ENCODE data around the gene ROR1. TPM values are rescaled to one million over a fixed set of nuclear protein-coding genes. Genes with fewer than 3 reads are reported as not detected.
A peak's percentile ranks its signal among the peaks of the same experiment; 100 is the strongest.

Gene ROR1
- total and polyA plus RNA-seq, 8 donors = 1.4 to 37.3 (median 14.6) TPM

- no peaks in the 10 kb centered on the region for H3K9me3 ChIP-seq
- no peaks in the 10 kb centered on the region for H3K27me3 ChIP-seq
- no peak overlapping the region for H3K27ac ChIP-seq
- no peaks in the 10 kb centered on the region for H3K36me3 ChIP-seq
- DNase-seq = no peak
- no peak for TF ChIP-seq EP300 (IDR thresholded peaks at IDR 0.05)
- TF ChIP-seq, protein P1, sequence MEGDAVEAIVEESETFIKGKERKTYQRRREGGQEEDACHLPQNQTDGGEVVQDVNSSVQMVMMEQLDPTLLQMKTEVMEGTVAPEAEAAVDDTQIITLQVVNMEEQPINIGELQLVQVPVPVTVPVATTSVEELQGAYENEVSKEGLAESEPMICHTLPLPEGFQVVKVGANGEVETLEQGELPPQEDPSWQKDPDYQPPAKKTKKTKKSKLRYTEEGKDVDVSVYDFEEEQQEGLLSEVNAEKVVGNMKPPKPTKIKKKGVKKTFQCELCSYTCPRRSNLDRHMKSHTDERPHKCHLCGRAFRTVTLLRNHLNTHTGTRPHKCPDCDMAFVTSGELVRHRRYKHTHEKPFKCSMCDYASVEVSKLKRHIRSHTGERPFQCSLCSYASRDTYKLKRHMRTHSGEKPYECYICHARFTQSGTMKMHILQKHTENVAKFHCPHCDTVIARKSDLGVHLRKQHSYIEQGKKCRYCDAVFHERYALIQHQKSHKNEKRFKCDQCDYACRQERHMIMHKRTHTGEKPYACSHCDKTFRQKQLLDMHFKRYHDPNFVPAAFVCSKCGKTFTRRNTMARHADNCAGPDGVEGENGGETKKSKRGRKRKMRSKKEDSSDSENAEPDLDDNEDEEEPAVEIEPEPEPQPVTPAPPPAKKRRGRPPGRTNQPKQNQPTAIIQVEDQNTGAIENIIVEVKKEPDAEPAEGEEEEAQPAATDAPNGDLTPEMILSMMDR (IDR thresholded peaks at IDR 0.05) = no peak
- no peak for TF ChIP-seq POLR2AphosphoS5 (IDR thresholded peaks at IDR 0.05)
- TF ChIP-seq POLR2A (IDR thresholded peaks at IDR 0.05) = no peak
- H3K4me1 ChIP-seq = peaks cover 4 to 28% (median 14%) of the 10 kb centered on the region in 4 donors
- 68 to 76% (median 73%) methylated on average over 12 of the region's 12 CpGs for WGBS, 5 donors
- no peak overlapping the region for H3K4me3 ChIP-seq
- intact Hi-C loops (cut with DNase I; ENCODE audit: low total_unique reads) = no loop called here
Observed at GRCh38 chr1:63966016-63966415, 192.2 kb downstream of the ROR1 start.

DNA sequence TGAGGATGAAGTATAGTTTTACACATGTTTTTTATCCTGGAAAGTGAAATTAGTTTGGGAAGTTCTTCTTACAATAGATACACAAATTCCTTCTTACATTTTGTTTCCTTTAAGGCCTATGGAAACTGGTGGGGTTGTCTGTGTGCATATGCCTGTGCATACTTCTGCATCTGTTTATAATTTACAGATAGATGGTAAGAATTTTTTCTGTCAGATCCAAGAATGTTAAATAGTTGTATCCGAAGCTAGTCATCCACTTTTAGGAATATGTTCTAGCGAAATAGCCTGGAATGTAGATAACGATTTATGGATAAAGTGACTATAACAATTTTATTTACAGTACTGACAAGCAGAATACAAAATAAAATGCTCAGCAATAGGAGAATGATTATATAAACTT is 194.1 kb downstream of the ROR1 start:
- intact Hi-C loops (cut with DNase I; ENCODE audit: low total_unique reads) = no loop called here
- 77 to 81% (median 78%) methylated on average over 3 of the region's 3 CpGs for WGBS, 5 donors
- Histone ChIP-seq H3K4me3 (no peak overlapping the region), H3K4me1 (peaks cover 4 to 31% (median 17%) of the 10 kb centered on the region in 4 donors), H3K27me3 (no peaks in the 10 kb centered on the region), H3K27ac (no peak overlapping the region), H3K36me3 (no peaks in the 10 kb centered on the region), H3K9me3 (no peaks in the 10 kb centered on the region)
- TF ChIP-seq, protein P1 (IDR thresholded peaks at IDR 0.05) = no peak
- TF ChIP-seq POLR2A (IDR thresholded peaks at IDR 0.05) (no peak), EP300 (IDR thresholded peaks at IDR 0.05) (no peak), POLR2AphosphoS5 (IDR thresholded peaks at IDR 0.05) (no peak)
- no peak for DNase-seq

DNA sequence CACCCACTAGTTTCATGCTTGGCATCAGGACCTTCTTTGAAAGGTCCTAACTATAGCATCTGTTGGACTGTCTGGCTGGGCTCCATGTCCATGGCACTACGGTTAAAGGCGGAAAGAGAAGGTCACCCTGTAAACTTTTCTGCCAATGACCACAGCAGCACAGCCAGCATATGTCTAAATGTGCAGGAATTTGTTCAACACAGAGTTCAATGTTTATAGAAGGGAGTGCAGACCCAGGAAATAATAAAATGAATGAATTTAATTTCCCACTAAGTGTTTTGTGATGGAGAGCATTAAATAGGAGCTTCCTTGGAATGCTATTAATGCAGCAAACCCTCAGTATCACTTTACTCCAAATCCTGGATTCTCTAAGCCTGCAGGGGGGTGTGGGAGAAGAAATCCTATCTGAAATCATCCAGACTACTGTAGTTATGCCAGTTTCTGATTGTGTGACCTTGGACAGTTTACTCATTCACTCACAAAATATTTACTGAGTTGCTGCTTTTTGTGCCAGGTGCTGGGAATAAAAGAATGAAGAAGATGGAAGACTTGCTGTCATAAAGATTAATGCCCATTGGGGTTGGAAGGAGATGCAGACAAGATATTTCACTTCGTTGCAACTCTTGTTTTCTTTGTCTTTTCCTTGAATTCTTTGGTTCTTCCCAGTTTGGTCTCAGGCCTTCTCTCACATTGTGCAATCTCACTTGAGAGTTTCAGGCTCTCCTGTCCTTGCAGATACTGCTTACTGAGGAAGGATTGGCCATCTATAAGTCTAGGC is 195.0 kb downstream of the ROR1 start:
- H3K27me3 ChIP-seq = no peaks in the 10 kb centered on the region
- intact Hi-C loops (cut with DNase I; ENCODE audit: low total_unique reads) = no loop called here
- H3K4me3 ChIP-seq = no peak overlapping the region
- 54 to 77% (median 67%) methylated on average over 3 of the region's 3 CpGs for WGBS, 5 donors
- H3K36me3 ChIP-seq = no peaks in the 10 kb centered on the region
- TF ChIP-seq POLR2AphosphoS5 (IDR thresholded peaks at IDR 0.05) = no peak
- no peak for TF ChIP-seq EP300 (IDR thresholded peaks at IDR 0.05)
- no peak for TF ChIP-seq POLR2A (IDR thresholded peaks at IDR 0.05)
- TF ChIP-seq, protein P1 (IDR thresholded peaks at IDR 0.05) = no peak
- peaks cover 4 to 31% (median 17%) of the 10 kb centered on the region in 4 donors for H3K4me1 ChIP-seq
- H3K9me3 ChIP-seq = no peaks in the 10 kb centered on the region
- no peak overlapping the region for H3K27ac ChIP-seq
- peak in 1 of 2 donors; percentile 37 for DNase-seq

DNA sequence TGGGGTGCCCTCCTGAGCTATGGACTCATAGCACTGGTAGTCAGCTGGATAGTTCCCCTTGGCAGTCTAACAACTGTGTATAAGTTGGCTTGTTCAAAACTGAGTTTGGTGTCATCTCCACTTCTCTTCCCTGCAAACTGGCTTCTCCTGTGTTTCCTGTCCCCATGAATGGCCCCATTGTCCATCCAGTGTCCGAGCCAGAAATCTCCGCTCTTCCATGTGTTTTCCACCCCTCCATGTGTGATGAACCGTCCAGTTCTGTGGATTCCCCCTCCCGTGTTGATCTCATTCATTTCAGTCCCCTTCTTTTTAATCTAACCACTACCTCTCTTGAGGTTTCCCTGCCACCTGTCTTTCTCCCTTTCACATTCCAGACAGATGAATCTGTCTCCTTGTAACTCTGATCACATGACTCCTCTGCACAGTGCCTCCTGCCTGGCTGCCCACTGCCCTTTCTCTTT is 195.7 kb downstream of the ROR1 start:
- H3K27ac ChIP-seq = no peak overlapping the region
- no peaks in the 10 kb centered on the region for H3K27me3 ChIP-seq
- no peak overlapping the region for H3K4me3 ChIP-seq
- no peaks in the 10 kb centered on the region for H3K9me3 ChIP-seq
- WGBS, 5 donors = 80 to 91% (median 84%) methylated on average over 4 of the region's 4 CpGs
- intact Hi-C loops (cut with DNase I; ENCODE audit: low total_unique reads) = no loop called here
- no peak for TF ChIP-seq POLR2AphosphoS5 (IDR thresholded peaks at IDR 0.05)
- no peak for TF ChIP-seq POLR2A (IDR thresholded peaks at IDR 0.05)
- TF ChIP-seq EP300 (IDR thresholded peaks at IDR 0.05) = no peak
- TF ChIP-seq, protein P1 (IDR thresholded peaks at IDR 0.05) = no peak
- H3K4me1 ChIP-seq = peaks cover 4 to 31% (median 17%) of the 10 kb centered on the region in 4 donors
- no peaks in the 10 kb centered on the region for H3K36me3 ChIP-seq
- DNase-seq = no peak
